Skeletal muscle cell (primary cell): ENCODE results near the gene ZGPAT.
A peak's percentile ranks its signal among the peaks of the same experiment; 100 is the strongest.
"Not testable (repeated sequence)": the region's sequence is repeated elsewhere in the genome, so short reads cannot be mapped to it uniquely, and the experiment has no call there.

Experiments
- DNase-seq: peaks from one replicate; pipeline ENCODE4 v3.0.0-alpha.2; 2010; ENCODE audit warnings: low read depth
- H3K4me3 ChIP-seq: 2 replicates; pipeline ENCODE4 v1.5.1; 2011; ENCODE audit warnings: low read depth, mild to moderate bottlenecking, control low read depth, low read length, moderate library complexity

The ZGPAT gene

GRCh38 chr20:63771046-63771707, 63.3 kb downstream of the ZGPAT start:
- no peak for DNase-seq
- no peak overlapping the region for H3K4me3 ChIP-seq

GRCh38 chr20:63772781-63773518, 65.1 kb downstream of the ZGPAT start:
- no peak overlapping the region for H3K4me3 ChIP-seq
- DNase-seq: no peak

- no peak overlapping the region for H3K4me3 ChIP-seq
- DNase-seq: no peak
These were observed 65.9 kb downstream of the ZGPAT start for GRCh38 chr20:63773571-63774241.

- no peak overlapping the region for H3K4me3 ChIP-seq
- DNase-seq: no peak
These were observed 66.5 kb downstream of the ZGPAT start for GRCh38 chr20:63774306-63774705.

- H3K4me3 ChIP-seq: peak overlapping the region; percentile 28
- no peak for DNase-seq
These were observed 67.5 kb downstream of the ZGPAT start for GRCh38 chr20:63775096-63775978.

GRCh38 chr20:63776875-63777274, 69.0 kb downstream of the ZGPAT start:
- not testable (repeated sequence) for DNase-seq, H3K4me3 ChIP-seq

GRCh38 chr20:63777614-63778013, 69.8 kb downstream of the ZGPAT start:
- DNase-seq: no peak
- no peak overlapping the region for H3K4me3 ChIP-seq

GRCh38 chr20:63778034-63778752, 70.4 kb downstream of the ZGPAT start:
- no peak for DNase-seq
- H3K4me3 ChIP-seq: no peak overlapping the region

GRCh38 chr20:63778857-63779256, 71.0 kb downstream of the ZGPAT start:
- DNase-seq: no peak
- no peak overlapping the region for H3K4me3 ChIP-seq

GRCh38 chr20:63781181-63781580, 73.3 kb downstream of the ZGPAT start:
- no peak for DNase-seq
- H3K4me3 ChIP-seq: no peak overlapping the region

- DNase-seq: no peak
- H3K4me3 ChIP-seq: no peak overlapping the region
These were observed 74.2 kb downstream of the ZGPAT start for GRCh38 chr20:63782051-63782471.

- H3K4me3 ChIP-seq: no peak overlapping the region
- DNase-seq: no peak
These were observed 74.7 kb downstream of the ZGPAT start for GRCh38 chr20:63782521-63782971.

- no peak overlapping the region for H3K4me3 ChIP-seq
- DNase-seq: no peak
These were observed 76.1 kb downstream of the ZGPAT start for GRCh38 chr20:63783970-63784369.

GRCh38 chr20:63785691-63786131, 77.9 kb downstream of the ZGPAT start:
- no peak overlapping the region for H3K4me3 ChIP-seq
- DNase-seq: no peak
